K562 (cell line): Measurements from ENCODE around the gene MEX3A. TPM values are rescaled to one million over a fixed set of nuclear protein-coding genes. Genes with fewer than 3 reads are reported as not detected.

Source experiments
- ETV1 ChIP-seq: fragments of 450-650 bp; conservative IDR thresholded peaks from 2 replicates; pipeline ENCODE4 v1.6.1; 2016; ENCODE audit warnings: missing genetic modification characterization, control low read depth, low read depth, missing compliant biosample characterization
- GTF2A2 ChIP-seq: IDR thresholded peaks from 2 replicates; pipeline ENCODE4 v1.6.1; 2016; ENCODE audit warnings: mild to moderate bottlenecking, missing genetic modification characterization, missing compliant biosample characterization
- MAFF ChIP-seq: IDR thresholded peaks from 2 replicates; pipeline ENCODE4 v1.6.1; 2012; ENCODE audit warnings: low read length, improper control_type of control experiment
- MYC ChIP-seq, 2 experiments: fragments of 250-450 bp in 1 of 2; sonication (Bioruptor Pico) in 1 of 2; IDR thresholded peaks; 2 replicates each; pipeline versions ENCODE4 v1.5.1 to v1.6.1; 2012 to 2021; ENCODE audit warnings: low read depth in 2 of 2, borderline replicate concordance in 1 of 2, improper control_type of control experiment in 1 of 2, low read length in 1 of 2, mild to moderate bottlenecking in 1 of 2, moderate library complexity in 1 of 2
- NFE2 ChIP-seq: IDR thresholded peaks from 2 replicates; pipeline ENCODE4 v1.6.1; 2014; ENCODE audit warnings: antibody characterized with exemption, low read depth
- NFRKB ChIP-seq: fragments of 450-650 bp; IDR thresholded peaks from 2 replicates; pipeline ENCODE4 v1.6.1; 2016; ENCODE audit warnings: low read depth
- NR2C2 ChIP-seq, 2 experiments: fragments of 200-800 bp in 1 of 2; sonication (Bioruptor generic) in 1 of 2; sonication (generic) in 1 of 2; formaldehyde crosslinking in 1 of 2; IDR thresholded peaks; 2 replicates each; pipeline versions ENCODE4 v1.6.1 to v1.8.0; 2016 to 2022; ENCODE audit warnings: mild to moderate bottlenecking in 1 of 2, missing compliant biosample characterization in 1 of 2, missing genetic modification characterization in 1 of 2, missing genetic modification reagents in 1 of 2
- PKNOX1 ChIP-seq: fragments of 450-650 bp; IDR thresholded peaks from 2 replicates; pipeline ENCODE4 v1.6.1; 2016
- PRDM10 ChIP-seq: fragments of 450-650 bp; IDR thresholded peaks from 2 replicates; pipeline ENCODE4 v1.6.1; 2018; ENCODE audit not compliant: partially characterized antibody
- SRSF7 ChIP-seq: fragments of 200-400 bp; formaldehyde crosslinking; optimal IDR thresholded peaks from 2 replicates; pipeline ENCODE3; 2017; ENCODE audit warnings: mild to moderate bottlenecking, low read depth, low read length
- STAT6 ChIP-seq: sonication (generic); formaldehyde crosslinking; IDR thresholded peaks from 2 replicates; pipeline ENCODE4 v1.8.1; 2023; ENCODE audit warnings: mild to moderate bottlenecking, missing genetic modification reagents
- XRCC3 ChIP-seq: fragments of 450-650 bp; IDR thresholded peaks from 2 replicates; pipeline ENCODE4 v1.6.1; 2017; ENCODE audit warnings: mild to moderate bottlenecking, moderate library complexity
- ZNF589 ChIP-seq: fragments of 200-800 bp; sonication (Bioruptor generic); IDR thresholded peaks from 2 replicates; pipeline ENCODE4 v1.6.1; 2016; ENCODE audit warnings: low read depth, missing genetic modification characterization, missing compliant biosample characterization
- ZNF695 ChIP-seq: fragments of 450-650 bp; formaldehyde crosslinking; IDR thresholded peaks from 2 replicates; pipeline ENCODE4 v1.4.0; 2020; ENCODE audit warnings: mild to moderate bottlenecking, moderate library complexity
- polyA plus RNA-seq, 8 experiments: library from polyadenylated mRNA; depleted of rRNA in 4 of 8; stranded (reverse) in 5 of 8; unstranded in 3 of 8; fragments of >200 nt; fragmentation: Nextera tagmentation in 2 of 8; fragmentation: Illumina TruSeq in 1 of 8; extraction: Ambion mirVana in 2 of 8; extraction: Trizol in 1 of 8; gene quantifications; 2 replicates each; pipeline versions ENCODE4 v1.2.1 to v1.2.3, GENCODE V29; 2011 to 2014; ENCODE audit warnings: inconsistent platforms in 1 of 8, missing spikeins in 1 of 8
- total RNA-seq, 7 experiments: library from RNA; depleted of rRNA in 6 of 7; stranded (reverse); fragments of >200 nt in 6 of 7; fragmentation: Illumina TruSeq in 2 of 7; extraction: Trizol in 2 of 7; gene quantifications; 2 replicates each; pipeline versions ENCODE4 v1.2.1 to v1.2.3, GENCODE V29; 2011 to 2021; ENCODE audit warnings: low replicate concordance in 1 of 7
- TF ChIP-seq, protein P1 (sequence below): sonication (generic); formaldehyde crosslinking; IDR thresholded peaks from 2 replicates; pipeline ENCODE4 v1.8.0; 2022; ENCODE audit warnings: missing genetic modification reagents, mild to moderate bottlenecking, moderate library complexity, borderline replicate concordance

Gene MEX3A
- total and polyA plus RNA-seq, 9 of the 15 experiments (the other 6 are each of a cell fraction or from before 2014, with no cell fraction given) = 0.36 to 13.7 (median 5.2) TPM

DNA sequence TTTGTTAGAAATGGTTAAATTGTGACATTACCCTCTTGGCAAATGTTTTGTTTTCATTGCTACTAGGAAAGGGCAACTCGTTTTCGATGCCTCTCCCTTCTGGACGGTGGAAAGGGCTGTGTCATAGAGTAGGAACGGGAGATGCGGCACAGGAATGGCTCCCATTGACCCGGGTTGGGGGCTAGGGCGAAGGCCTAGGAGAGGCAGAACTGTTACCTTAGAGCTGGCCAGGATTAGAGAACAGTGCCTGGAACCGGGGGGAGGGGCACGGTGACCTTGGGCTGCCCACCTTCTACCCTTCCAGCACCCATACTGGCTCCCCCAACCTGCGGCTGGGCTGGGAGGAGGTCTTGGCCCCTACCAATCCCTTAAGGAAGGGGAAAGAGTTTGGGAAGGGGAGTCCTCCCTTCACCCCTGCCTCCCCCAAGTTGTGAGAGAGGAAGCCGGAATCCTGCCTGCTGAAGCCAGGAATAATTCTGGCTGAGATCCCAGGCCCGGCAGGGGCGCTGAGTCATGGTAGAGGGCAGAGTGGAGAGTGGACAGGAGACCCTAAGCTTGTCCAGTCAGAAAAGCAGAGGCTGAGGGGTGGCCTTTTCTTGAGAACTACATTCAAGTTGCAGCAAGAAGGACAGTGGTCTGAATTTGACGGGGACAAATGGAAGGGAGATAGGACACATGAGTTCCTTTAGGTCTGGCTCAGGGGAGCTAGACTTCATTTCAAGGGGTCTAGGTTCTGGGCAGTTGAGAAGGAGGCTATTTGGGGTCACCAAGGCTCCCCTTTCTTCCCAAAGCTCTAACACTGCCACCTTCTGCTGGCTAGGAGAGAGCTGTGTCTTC is 40.5 kb upstream of the MEX3A start (continued):
- TF ChIP-seq PKNOX1 = peak; percentile 5; the same call in 1 of the 2 replicates
- TF ChIP-seq ZNF695 (CRISPR knock-in tag) = no peak
- TF ChIP-seq MAFF = peak; percentile 81
- TF ChIP-seq SRSF7 = no peak
- TF ChIP-seq GTF2A2 (tag) = 0 out of 2 replicates have a peak, but pooled peaks have one; percentile 15
- TF ChIP-seq XRCC3 = no peak
- TF ChIP-seq MYC (IDR thresholded peaks at IDR 0.05; ENCODE audit: low read depth, low read length) = 0 out of 2 replicates have a peak, but pooled peaks have one; percentile 7
- TF ChIP-seq MYC (CRISPR knock-in tag; IDR thresholded peaks at IDR 0.05; ENCODE audit: borderline replicate concordance, low read depth) = no peak
- peak; percentile 35 for TF ChIP-seq PRDM10
- peak; percentile 47; the same call in 1 of the 2 replicates for TF ChIP-seq STAT6 (CRISPR knock-in tag)
- 0 out of 2 replicates have a peak, but pooled peaks have one; percentile 25 for TF ChIP-seq ETV1 (tag)
- 0 out of 2 replicates have a peak, but pooled peaks have one; percentile 7 for TF ChIP-seq NR2C2 (CRISPR knock-in tag; IDR thresholded peaks at IDR 0.05)
- peak; percentile 87 for TF ChIP-seq NR2C2 (tag; IDR thresholded peaks at IDR 0.05)
- peak; percentile 10; the same call in 1 of the 2 replicates for TF ChIP-seq ZNF589 (CRISPR knock-in tag)
- TF ChIP-seq NFE2 = peak; percentile 93
- TF ChIP-seq NFRKB = peak; percentile 45
- TF ChIP-seq, protein P1, sequence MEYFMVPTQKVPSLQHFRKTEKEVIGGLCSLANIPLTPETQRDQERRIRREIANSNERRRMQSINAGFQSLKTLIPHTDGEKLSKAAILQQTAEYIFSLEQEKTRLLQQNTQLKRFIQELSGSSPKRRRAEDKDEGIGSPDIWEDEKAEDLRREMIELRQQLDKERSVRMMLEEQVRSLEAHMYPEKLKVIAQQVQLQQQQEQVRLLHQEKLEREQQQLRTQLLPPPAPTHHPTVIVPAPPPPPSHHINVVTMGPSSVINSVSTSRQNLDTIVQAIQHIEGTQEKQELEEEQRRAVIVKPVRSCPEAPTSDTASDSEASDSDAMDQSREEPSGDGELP (CRISPR knock-in tag) = peak; percentile 49; the same call in 1 of the 2 replicates
